GM12872 (cell line): ENCODE results near the gene SH2D2A.

Experiments used
- CTCF ChIP-seq: IDR thresholded peaks from 3 replicates; pipeline ENCODE4 v1.5.1; 2011; ENCODE audit warnings: low read depth, mild to moderate bottlenecking, low read length, moderate library complexity; ENCODE audit not compliant: insufficient read depth

Gene SH2D2A

GRCh38 chr1:156760796-156761104 lies 55.9 kb downstream of the SH2D2A start:
- no peak for TF ChIP-seq CTCF

- TF ChIP-seq CTCF, result no peak
These were observed 56.4 kb downstream of the SH2D2A start for GRCh38 chr1:156760092-156760795.

GRCh38 chr1:156756355-156756754 lies 60.3 kb downstream of the SH2D2A start:
- TF ChIP-seq CTCF, result no peak
